HK-2 (cell line): ENCODE measurements around the gene PPP2R1B.
A peak's percentile ranks its signal among the peaks of the same experiment; 100 is the strongest.
"Not testable (repeated sequence)": the region's sequence is repeated elsewhere in the genome, so short reads cannot be mapped to it uniquely, and the experiment has no call there.

Experiments used
- DNase-seq: peaks from one replicate; pipeline ENCODE4 v3.0.0-alpha.2; 2018; ENCODE audit not compliant: unreplicated experiment

Gene PPP2R1B

DNA sequence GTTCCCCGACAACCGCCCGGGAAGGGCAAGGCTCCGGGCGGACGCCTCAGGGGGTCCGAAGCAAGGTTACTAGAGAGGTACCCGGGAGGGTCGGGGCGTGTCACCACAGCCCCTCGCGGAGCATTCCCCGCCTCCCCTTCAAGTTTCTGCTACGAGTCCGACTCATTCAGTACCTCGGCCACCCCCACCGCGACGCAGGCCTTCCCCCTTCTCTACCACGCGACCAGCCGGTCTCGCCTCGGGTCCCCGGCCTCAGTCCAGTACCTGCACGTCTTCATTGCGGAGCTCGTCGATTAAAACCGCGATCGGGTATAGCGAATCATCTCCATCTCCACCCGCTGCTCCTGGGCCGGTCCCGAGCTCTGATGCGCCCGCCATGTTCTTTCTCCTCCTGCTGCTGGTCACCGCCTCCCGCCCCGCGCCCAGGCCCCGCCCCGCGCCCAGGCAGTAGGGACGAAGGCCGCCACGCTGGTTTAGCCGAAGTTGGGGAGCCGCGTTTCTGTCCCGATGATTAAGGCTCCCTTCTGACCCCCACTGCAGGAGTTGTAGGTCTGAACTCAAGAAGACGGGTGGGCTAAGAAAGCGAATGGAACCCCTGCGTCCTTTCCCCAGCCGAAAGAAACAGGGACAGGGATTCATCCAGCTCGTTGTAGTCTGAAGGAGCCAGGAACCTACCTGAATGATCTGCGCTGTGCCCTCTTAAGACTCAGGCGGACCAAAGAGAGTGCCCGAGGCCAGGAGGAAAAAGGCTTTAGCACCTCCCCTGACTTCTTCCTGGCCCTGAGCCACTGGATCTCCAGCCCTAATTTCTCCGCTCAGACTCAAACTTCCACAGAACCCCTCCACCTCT lies at the start of gene PPP2R1B:
TSS of gene PPP2R1B (minus strand) at position 406 of the 850 bp plus-strand sequence. CDS start at position 378, 28 bp downstream.
- DNase-seq, result peak; percentile 83

DNA sequence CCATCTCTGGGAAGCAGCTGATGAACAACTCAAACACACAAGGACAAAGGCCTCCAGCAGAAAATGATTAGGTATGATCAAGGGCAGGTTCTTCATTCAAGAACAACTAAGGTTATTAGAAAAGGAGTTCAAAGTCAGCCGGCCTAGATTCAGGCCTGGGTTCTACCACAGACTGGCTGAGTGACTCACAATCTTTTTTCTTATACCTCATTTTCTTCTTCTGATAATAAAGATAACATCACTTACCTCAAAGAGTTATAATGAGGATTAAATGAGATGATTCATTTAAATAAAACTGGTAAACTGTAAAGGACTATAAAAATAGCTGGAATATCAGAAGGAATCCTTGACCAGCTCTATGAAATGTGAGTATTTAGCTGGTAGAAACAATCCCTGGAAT lies 49.3 kb upstream of the PPP2R1B start:
- DNase-seq, result no peak

DNA sequence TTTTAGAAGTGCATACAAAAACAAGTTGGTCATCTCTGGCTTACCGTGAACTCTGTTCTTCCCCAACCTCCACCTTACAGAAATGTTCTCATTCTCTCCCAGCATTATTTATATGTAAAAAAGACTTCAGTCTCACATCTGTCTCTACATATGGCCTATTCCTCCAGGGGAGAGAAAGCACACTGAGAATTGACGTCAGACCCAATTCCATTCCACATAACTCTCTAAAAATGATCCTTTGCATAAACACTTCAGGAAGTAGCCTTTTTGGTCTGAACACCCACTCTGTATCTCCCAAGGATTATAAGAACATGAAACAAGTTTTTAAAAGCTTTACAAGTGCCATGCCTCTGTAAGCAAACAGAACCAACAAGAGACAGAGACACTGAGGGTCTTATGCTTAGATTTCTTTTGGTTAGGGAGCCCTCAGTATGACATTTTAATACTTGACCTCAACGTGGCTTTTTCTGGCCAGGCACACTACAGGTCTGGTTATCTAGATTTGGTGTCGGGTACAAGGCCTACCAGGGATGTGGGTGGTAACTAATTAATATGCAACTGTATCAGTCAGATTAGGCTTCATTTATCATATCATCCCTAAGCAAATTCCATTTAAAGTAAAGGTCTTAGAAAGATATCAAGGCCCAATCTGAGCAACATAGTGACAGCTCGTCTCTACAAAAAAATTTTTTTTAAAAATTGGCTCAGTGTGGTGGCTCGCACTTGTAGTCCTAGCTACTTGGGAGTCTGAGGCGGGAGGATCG lies 48.5 kb upstream of the PPP2R1B start:
- DNase-seq, result no peak

DNA sequence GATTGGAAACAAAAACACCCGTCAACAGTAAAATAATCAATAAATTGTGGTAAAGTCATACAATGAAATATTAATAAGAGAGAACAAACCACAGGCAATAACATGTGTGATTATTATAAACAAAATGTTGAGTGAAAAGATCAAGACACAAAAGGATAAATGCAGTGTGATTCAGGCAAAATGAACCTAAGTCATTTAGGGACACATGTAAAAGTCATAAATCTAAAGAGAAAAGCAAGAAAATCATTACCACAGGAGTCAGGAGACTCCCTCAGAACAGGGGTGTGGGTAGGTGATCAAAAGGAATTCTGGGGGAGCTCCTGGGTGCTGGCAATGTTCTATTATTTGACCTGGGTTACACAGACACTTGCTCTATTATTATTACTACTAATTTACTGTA lies 47.9 kb upstream of the PPP2R1B start:
- DNase-seq, result no peak

DNA sequence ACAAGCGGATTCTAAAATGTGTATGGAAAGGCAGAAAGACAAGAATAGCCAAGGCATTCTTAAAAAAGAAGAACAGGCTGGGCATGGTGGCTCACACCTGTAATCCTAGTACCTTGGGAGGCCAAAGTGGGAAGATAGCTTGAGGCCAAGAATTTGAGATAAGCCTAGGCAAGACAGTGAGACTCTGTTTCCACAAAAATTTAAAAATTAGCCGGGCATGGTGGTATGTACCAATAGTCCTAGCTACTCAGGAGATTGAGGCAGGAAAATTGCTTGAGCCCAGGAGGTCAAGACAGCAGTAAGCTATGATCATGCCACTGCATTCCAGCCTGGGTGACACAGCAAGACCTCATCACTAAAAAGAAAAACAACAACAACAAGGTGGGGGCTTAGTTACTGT lies 46.0 kb upstream of the PPP2R1B start:
- DNase-seq, result no peak

DNA sequence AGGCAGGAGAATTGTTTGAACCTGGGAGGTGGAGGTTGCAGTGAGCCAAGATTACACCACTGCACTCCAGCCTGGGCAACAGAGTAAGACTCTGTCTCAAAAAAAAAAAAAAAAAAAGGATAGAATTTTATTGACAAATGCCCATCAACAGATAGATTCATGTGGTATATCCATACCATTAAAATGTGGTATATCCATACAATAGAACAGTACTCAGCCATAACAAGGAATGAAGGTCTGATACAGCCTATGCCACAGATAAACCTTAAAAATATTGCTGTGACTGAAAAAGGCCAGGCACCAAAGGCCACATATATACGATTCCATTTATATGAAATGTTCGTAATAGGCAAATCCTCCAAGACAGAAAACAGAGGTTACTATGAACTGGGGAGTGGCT lies 45.3 kb upstream of the PPP2R1B start:
- no peak for DNase-seq

DNA sequence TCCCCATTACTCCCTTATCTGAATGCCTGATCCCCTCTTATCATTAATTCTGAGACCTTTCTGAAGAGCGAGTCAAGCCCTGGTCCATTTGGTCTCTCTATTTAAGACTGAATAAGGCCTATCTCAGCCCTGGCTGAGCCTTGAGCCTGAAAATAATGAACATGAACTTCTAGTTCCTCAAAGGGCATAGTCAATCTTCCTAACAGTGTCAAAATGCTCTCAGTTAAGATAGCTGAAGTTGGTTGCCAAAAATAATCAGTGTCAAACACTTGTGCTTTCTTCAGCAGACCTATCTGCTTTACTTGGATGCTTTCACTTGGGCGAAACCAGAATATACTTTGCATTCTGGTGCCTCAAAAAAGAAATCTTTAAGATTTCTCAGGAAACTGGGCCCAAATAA lies 42.6 kb upstream of the PPP2R1B start:
- no peak for DNase-seq

DNA sequence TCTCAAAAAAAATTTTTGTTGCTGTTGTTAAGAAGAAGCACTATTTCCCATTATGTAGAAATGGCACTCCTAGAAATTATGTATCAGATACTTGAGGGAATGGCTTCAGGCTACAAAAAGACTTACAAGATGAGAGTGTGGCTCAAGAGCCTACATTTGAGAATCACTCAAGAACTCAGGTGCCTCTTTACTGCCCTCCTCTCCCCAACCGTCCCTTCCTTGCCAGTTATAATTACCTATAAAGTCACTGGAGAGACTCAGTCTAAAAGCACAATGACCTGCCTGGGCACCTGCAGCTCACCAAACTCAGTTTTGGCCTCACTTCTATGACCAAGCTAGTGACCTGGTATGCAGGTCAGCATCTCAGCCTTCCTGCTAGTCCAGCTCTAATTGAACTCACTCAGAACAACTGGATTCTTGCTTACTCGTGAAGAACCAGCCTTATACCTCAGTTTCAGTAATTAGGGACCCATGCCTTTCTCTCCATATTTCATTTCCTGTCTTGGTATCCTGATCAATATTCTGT lies 41.9 kb upstream of the PPP2R1B start:
- DNase-seq, result no peak

DNA sequence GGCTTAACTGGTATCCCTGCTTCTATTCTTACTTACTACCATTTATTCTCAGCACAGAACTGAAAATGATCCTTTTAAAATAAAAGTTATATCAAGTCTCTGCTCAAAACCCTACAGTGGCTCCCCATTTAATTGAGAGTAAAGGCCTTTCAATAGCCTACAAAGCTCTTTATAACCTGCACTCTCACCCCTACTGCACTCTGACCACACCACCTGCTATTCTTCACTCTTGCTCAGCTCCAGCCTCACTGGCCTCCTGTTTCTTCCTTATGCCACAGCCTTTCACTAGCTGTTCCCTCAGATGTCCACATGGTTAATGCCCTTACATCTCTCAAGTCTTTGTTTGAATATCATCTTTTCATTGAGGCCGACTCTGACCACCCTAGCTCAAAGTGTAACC lies 40.9 kb upstream of the PPP2R1B start:
- DNase-seq, result no peak

DNA sequence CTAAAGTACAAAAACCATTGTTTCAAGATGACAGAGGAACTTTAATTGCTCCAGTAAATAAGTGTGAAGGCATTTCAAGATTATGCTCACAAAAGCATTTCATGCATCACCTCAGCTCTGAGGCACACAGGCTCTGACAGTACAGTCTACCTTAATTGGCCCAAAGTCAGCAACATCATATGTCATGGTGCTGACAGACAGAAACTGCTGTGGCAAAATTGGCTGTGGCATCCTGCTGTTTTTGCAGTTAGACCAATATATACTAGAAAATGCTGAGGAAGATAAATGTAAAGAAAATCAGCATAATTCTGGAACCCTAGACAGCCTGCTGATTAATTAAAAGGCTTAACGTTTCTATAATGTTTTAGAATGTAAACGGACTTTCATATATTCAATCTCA lies 34.9 kb upstream of the PPP2R1B start:
- no peak for DNase-seq

DNA sequence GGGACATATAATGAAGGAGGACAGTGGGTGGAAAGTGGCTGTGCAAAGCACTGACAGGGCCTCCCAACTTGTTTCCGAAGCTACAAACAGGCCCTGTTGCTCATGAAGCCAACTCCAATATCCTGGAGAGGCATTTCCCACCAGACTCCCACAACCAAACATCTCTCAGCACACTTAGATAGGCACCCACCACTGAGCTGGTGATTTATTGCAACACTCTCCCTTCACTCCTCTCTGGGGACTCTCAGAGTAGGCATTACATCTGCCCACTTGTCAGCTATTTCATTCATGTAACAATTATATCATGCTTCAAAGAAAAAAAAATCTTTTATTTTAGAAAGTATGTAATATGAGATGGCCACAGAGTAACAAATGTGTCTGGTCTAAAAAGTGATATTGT lies 32.1 kb upstream of the PPP2R1B start:
- no peak for DNase-seq

DNA sequence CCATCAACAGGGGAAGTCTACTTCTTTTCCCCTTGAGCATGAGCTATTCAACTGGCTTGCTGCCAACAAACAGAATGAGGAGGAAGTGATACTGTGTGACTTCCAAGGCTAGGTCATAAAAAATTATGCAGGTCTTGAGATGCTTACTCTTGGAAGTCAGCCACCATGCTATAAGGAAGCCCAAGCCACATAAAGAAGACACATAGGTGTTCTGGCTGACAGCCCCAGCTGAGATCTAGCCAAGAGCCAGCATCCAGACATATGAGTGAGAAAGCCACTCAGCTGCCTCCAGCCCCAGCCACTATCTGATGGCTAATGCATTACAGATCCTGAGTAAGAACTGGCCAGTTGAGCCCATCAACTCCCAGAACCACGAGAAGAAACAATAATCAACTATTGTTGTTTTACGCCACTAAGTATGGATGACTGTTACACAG lies 31.0 kb upstream of the PPP2R1B start:
- DNase-seq, result no peak

DNA sequence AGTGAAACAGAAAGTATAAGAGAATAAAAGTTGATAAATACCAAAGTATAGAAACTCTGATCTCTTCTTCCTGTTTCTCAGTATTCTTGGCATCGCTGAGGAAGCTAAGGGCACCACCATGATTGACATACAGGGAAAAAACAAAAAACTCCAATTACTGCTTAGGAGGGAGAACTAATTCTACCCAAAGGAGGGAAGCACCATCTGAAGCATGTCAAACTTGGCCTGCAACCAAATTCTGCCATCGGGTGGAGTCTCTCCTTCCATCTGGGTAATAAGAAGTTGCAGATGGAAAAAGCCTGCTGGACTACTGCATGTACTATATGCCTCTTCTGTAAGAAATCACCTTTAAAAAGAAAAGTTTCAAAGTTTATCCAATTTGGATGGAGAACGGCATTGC lies 30.5 kb upstream of the PPP2R1B start:
- no peak for DNase-seq

DNA sequence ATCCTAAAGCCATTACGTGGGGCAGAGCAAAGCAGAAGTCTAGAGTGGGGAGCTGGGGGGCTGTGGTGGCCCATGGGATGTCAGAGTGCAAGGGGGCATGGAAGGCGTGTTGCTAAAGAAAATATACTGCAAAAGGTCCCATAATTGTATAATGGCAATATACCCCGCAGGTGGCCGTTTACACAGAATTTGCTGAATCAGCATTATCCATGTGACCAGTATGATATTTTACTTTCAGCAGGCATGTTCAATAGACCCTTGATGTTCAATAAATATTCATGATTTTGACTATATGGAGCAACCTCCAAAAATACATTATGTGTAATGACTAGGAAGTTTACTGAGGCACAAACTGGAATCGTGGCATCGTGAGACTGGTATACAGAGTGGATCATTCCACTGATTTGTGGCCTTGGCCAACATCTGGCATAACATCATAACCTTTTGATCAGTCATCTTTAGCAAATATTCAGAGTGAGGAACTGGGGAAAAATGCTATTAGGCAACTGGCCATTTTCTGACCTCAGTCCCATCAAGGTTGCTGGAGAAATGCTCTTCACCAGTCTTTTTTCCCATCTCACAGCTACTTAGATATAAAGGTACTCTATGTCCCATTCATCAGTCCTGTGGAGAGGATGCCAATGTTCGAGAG lies 29.3 kb upstream of the PPP2R1B start:
- no peak for DNase-seq

DNA sequence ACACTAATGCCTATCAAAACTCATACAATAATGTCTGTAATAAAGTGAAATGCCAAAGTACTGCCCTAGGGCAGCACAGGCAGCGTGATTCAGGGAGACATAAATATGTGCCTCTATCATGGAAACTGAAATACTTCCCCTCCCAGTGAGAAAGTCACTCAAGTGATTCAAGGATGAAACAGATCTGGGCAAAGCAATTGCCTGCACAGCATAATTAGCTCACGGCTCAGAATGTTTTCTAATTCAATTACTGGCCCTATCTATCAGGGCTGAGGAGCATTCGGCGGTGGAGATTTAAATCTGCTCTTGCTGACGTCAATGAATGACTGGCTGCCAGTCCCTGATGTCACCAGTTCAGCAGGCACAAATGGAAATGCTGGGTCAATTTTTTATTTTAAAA lies 27.7 kb upstream of the PPP2R1B start:
- DNase-seq, result no peak

DNA sequence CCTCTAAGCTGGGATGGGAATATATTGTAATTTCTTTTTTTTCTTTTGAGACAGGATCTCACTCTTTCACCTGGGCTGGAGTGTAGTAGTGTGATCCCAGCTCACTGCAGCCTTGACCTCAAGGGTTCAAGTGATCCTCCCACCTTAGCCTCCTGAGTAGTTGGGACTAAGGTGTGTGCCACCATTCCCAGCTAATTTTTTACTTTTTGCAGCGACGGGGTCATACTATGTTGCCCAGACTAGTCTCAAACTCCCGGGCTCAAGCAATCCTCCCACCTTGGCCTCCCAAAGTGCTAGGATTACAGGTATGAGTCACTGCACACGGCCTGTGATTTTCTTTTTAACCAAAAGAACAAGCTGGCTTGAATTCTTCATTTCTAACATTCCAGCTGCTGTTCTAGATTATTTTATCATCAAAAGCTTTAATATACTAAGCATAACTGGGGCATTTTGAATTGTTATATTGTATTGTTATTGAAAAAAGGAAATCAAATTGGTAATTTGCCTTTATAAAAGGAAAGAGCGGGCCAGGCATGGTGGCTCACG lies 26.8 kb upstream of the PPP2R1B start:
- no peak for DNase-seq

DNA sequence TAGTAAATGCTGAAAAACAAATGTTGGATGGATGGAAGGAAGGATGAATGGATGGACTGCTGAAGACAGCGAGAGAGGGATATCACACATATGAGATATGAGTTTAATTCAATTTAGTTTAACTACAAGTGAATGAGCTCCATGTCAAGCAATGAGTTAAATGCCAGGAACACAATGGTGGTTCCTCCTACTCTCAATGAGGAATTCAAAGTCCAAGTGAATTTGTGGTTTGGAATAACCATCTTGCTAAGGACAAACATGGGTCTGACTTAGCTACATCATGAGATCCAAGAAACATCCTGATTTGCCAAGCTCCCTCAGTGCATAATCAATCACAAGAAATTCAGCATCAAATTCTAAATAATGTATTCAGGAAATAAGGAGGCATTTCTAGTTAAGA lies 26.1 kb upstream of the PPP2R1B start:
- DNase-seq, result no peak

DNA sequence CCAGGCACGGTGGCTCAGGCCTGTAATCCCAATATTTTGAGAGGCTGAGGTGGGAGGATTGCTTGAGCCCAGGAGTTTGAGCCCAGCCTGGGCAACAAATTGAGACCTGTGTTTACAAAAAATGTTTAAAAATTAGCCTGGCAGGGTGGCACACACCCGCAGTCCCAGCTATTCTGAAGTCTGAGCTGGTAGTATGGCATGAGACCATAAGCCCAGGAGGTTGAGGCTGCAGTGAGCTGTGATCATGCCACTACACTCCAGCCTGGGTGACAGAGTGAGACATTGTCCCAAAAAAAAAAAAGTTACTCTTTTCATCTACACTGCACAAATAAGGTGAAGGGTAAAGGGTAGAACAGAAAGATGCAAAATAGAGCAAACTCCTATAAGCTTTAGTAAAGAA lies 22.3 kb upstream of the PPP2R1B start:
- no peak for DNase-seq

DNA sequence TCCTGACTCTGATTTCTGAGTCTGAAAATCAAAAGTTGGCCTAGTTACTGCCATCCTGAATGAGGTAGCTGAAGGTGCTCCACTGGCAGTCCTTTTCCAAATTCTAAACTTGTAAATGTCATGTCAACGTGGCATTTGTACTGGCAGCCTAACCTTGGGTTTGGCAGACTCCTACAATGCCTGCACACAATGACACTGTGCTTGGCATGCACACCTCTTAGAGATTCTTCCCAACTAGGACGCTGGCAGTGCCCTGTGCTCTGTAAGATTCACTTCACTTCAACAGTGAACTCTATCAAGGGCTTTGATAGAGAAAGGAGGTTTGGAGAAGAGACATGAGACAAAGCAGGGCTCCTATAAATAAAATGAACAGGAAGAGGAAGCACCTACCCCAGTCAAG lies 21.9 kb upstream of the PPP2R1B start:
- DNase-seq, result no peak

DNA sequence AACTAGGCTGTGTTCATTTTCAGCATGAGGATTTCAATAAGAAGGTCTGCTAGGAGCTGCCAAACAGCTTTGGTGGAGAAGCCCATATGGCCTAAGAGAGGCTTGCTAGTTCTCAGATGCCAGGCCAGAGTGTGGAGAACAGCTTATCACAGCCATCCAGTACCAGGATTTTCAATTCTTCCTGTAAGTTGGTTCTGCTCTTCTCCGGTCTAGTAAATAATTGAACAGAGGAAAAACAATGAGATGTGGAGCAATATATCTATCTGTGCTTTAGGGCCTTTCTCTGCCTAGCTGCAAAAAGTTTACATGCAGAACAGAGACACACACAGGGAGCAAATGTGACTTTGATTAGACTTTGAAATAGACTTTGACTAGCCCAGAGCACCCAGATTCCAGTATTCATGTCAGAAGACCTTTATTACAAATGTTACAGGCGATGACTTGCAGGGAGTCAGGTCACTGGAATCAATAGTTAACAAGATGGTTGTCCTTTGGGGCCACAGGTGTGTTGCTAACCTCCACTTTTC lies 19.8 kb upstream of the PPP2R1B start:
- DNase-seq, result no peak

DNA sequence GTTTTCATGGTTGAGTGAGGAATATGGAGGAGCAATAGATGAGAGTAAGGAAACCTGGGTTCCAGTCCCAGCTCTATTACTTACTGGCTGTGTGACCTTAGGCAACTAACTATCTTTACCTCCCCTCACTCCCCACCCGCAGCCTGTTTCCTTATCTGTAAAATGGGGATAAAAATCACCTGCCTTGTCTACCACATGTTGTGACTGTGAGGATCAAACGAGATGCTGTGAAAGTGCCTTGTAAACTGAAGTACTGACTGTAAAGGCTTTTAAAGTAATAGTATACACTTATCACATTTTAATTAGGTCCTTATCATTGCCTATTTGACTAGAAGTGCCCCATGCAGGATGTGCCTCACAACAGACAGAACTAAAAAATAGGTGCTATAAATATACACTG lies 18.9 kb upstream of the PPP2R1B start:
- DNase-seq, result no peak

DNA sequence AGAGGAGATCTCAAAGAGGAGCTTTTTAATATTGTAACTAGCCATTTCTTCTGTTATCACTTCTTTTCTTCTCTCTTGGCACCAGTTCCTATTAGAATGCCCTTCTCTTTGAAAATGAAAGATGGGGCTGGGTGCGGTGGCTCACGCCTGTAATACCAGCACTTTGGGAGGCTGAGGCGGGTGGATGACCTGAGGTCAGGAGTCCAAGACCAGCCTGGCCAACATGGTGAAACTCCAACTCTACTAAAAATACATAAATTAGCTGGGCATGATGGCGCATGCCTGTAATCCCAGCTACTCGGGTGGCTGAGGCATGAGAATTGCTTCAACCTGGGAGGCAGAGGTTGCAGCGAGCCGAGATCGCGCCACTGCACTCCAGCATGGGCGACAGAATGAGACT lies 18.1 kb upstream of the PPP2R1B start:
- DNase-seq, result not testable (repeated sequence)
